Stimulated activated CD4-positive, alpha-beta T cell treated with anti-CD3 and anti-CD28 coated beads, Interleukin-2, amount 100 ng/mL, for 48 hours (primary cell): ENCODE results near the gene CHRNE.

Source experiments
- DNase-seq, 2 donors: peaks; one replicate each; pipeline ENCODE4 v3.0.0-alpha.2; 2020

The CHRNE gene

DNA sequence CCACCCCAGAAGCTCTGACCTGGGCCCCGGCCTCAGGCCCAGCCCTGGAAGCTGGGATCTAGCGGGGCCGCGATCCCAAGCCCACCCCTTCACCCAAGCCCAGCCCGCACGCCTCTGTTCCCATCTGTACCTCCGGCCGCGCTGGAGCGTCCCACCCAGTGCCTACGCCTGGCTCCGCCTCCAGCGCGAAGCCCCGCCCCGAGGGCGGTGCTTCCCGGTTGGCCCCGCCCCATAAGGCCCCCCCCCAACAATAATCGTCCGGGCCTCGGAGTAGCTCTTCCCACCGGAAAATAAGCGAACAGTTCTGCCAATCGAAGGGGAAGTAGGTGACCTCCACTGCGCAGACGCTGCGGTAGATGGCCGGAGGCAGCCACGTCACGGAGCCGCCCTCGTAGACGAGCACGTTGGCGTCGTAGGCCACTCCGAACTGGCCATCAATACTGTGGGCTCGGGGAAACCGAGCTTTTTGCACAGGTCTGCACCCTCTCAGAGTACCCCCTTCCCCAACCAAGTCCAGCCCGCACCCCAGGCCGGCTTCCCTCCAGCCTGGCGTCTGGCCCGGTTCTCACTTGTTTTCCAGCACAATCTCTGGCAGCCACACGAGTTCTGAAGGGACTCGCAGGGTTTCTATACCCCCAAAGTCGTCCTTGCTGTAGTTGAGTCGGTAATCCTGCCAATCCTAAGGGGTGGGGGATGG, 1.1 kb downstream of the CHRNE start:
- DNase-seq = no peak

DNA sequence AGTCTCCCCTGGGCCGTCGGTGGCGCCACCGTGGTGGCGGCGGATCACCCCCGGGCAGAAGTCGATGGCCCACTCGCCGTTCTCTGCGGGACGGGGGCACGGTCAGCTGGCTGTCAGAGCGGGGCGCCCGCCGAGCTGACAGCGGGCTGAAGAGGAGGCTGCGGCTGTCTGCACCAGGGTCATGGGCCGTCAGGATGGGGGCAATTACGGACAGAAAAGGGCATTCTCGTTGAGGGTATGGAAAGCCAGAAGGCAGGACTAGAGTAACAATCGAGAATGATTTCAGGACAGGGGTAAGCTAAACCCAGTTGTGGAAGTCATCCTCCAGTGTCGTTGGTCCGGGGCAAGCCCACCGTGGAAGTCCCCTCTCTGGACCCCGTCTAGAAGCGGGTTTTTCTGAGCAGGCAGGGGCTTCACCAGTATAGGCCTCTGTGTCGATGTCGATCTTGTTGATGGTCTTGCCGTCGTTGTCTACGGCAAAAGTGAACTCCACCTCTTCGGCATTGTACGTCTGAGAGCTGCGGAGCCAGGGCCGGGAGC, 1.7 kb downstream of the CHRNE start:
- no peak for DNase-seq

DNA sequence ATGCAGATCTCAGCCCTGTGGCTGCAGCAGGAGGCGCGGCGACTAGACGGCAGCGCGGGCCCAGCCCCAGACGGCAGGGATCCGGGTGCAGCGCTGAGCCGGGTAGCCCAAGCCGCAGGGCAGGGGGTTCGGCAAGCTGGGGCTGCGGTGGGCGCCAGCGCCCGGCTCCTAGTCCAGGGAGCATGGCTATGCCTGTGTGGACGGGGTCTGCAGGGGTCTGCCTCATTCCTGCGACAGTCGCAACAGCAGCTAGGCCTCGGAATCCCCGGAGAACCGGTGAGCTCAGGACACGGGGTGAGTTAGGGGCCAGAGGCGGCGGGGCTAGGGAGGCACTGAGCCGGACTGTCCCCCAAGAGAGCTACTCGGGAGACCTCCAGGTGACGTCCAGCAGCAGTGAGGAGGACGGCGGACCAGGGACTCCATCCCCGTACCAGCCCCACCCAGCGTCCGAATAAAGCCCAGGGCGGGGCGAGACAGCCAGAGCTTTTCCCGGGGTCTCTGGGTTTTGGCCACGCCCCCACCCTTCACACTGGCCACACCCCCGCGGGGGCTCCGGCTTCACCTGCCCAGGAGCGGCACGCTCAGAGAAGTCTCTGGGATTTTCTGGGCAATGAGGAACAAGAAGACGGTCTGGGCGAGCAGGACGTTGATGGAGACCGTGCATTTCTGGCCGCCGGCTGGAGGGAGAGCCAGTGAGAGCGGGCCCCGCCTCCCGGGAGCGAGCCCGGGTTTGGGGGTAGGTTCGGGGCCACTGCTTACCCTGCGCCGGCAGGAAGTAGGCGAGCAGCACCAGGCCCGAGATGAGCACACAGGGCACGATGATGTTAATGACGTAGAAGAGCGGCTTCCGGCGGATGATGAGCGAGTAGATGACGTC, 2.4 kb downstream of the CHRNE start:
- peak in 1 of 2 donors; percentile 41 for DNase-seq

DNA sequence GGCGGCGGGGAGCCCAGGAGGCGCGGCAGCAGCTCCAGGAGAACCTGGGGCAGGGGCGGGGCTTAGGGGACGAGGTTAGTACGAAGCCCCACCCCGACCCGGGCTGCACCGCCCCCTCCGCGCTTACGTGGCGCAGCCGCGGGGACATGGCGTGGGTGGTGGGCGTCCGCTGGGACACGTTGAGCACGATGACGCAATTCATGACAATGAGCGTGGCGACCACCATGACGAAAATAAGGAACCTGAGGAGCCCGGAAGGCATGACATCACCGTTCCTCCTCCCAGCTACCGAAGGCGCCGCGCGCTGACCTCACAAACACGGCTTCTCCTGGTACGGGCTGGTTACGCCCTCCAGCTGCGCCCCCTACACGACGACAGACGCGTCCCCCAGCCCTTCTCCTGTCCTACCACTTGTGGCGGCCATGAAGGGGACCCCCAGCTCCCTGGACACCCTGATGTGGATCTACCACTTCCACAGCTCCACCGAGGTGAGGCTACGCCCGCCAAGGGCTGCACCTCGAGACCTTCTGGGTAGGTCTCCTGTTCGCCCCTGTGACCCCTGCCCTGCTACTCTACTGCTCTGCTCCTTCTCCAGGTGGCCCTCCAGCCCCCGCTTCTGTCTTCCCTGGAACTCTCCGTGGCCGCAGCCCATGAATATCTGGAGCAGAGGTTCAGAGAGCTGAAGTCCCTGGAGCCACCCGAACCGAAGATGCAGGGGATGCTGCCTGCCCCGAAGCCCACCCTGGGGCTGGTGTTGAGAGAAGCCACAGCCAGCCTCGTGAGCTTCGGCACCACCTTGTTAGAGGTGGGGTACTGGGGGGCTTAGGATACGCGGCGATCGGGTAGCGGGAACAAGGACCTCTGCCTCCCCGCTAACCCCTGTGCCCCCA, 3.3 kb downstream of the CHRNE start, which contains the start of gene C17orf107:
Gene C17orf107, plus strand, starts transcription at position 196 of the 890 bp plus-strand sequence. Its CDS starts 227 bp downstream, at position 423.
- DNase-seq = peak; percentile 93 to 95

DNA sequence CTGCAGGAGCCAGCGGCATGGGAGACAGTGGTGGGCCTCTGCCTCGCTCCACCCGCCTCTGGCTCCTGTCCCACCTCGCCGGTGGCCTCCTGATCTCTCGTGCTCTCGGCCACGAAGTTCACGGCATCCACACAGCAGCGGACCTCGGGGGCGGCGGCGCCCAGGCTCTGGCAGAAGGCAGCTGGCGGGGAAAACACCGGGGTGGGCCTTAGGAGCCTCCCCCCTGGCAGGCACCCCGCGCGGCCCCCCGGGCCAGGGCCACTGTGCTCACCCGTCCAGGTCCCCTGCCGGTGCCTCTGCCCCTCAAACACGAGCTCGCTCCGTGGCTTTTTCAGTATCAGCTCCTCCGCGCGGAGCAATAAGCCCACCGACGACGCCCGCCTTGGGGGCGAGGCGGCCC, 4.0 kb downstream of the CHRNE start:
- no peak for DNase-seq

DNA sequence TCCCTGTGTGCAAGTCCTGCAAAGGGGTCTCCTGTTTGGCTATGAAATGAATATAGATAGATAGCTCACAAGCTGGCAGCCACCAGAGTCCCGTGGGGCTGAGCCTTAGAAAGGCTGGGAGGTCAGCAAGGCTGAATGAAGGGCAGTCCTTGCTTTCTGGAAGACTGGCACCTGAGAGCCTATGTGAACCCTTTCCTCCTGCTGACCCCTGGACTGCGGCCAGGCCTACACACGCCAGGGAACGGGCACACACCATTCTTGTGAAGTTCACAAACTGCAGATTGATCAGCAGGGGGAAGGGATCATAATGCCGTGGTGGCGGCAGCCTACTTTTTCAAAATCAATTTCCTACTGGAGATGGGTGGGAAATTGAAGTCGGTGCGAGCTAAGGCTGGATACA, 4.5 kb downstream of the CHRNE start:
- DNase-seq = no peak

DNA sequence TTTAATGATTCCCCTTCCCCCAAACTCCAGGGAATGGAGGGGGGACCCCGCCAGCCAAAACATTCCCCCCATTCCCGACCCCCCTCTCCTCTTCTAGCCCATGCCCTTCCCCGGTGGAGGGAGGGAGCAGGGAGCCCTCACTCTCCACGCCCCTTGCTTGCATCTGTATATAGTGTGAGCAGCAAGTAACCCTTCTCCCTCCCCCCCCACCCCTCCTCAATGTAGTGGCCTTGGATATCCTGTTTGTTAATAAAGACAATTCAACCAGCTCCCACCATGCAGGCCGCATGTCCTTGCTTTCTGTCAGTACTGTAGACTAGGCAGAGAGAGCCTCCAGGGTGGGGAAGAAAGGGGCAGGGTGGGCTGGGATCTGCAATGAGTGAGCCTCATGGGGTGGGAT, 5.1 kb downstream of the CHRNE start:
- no peak for DNase-seq

DNA sequence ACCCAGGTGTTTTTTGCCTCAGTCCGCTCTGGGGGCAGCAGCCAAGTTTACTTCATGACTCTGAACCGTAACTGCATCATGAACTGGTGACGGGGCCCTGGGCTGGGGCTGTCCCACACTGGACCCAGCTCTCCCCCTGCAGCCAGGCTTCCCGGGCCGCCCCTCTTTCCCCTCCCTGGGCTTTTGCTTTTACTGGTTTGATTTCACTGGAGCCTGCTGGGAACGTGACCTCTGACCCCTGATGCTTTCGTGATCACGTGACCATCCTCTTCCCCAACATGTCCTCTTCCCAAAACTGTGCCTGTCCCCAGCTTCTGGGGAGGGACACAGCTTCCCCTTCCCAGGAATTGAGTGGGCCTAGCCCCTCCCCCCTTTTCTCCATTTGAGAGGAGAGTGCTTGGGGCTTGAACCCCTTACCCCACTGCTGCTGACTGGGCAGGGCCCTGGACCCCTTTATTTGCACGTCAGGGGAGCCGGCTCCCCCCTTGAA, 5.7 kb downstream of the CHRNE start:
- no peak for DNase-seq

DNA sequence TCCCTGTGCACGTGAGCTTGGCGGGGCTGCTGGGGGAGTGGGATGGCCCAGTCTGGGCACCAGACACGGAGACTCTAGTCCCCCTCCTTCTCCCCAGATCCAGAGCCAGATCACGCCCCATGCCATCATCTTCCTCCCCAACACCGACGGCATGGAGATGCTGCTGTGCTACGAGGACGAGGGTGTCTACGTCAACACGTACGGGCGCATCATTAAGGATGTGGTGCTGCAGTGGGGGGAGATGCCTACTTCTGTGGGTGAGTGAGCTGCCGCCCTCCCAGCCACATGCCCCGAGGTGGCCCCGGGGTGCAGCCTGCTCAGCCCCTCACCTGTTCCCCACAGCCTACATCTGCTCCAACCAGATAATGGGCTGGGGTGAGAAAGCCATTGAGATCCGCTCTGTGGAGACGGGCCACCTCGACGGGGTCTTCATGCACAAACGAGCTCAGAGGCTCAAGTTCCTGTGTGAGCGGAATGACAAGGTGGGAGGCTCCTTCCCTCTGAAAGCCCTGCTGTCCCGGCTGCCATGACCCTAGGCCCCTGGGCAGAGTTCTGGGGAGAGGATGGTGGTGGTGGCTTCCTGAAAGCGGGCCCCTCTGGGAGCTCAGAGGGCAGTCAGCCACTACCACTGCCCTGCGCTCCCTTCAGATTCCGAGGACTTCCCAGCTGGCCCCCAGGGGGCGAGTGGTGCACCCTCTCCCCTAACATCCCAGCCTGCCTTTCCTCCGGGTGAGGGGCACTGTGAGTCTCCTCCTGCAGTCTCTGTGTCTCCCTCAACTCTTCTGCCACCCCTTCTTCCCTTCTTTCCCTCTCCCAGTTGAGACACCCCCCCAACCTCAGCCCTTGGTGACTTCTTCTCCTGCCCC, 6.3 kb downstream of the CHRNE start:
- DNase-seq = no peak

DNA sequence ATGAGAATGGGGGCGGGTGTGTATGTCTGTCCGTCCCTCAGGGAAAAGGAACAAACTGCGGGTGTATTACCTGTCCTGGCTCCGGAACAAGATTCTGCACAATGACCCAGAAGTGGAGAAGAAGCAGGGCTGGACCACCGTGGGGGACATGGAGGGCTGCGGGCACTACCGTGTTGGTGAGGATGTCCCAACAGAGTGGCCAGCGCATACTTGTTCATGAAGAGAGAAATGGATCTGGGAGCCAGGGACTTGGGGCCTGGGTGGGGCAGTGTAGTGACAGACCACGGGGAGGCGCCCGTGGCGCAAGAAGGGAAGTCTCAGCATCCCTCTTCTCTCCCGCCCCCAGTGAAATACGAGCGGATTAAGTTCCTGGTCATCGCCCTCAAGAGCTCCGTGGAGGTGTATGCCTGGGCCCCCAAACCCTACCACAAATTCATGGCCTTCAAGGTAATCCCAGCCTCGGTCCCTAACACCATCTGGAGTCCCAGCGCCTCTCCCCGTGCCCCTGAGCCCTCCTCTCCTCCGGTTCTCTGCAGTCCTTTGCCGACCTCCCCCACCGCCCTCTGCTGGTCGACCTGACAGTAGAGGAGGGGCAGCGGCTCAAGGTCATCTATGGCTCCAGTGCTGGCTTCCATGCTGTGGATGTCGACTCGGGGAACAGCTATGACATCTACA, 7.1 kb downstream of the CHRNE start:
- DNase-seq = no peak

DNA sequence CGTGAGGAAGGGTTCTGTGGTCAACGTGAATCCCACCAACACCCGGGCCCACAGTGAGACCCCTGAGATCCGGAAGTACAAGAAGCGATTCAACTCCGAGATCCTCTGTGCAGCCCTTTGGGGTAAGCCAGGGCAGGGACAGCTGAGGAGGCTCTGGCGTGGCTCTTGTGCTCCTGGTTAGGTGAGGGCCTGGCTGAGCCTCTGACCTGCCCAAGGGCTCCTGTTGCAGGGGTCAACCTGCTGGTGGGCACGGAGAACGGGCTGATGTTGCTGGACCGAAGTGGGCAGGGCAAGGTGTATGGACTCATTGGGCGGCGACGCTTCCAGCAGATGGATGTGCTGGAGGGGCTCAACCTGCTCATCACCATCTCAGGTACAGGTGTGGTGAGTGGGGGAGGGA, 7.8 kb downstream of the CHRNE start:
- no peak for DNase-seq

DNA sequence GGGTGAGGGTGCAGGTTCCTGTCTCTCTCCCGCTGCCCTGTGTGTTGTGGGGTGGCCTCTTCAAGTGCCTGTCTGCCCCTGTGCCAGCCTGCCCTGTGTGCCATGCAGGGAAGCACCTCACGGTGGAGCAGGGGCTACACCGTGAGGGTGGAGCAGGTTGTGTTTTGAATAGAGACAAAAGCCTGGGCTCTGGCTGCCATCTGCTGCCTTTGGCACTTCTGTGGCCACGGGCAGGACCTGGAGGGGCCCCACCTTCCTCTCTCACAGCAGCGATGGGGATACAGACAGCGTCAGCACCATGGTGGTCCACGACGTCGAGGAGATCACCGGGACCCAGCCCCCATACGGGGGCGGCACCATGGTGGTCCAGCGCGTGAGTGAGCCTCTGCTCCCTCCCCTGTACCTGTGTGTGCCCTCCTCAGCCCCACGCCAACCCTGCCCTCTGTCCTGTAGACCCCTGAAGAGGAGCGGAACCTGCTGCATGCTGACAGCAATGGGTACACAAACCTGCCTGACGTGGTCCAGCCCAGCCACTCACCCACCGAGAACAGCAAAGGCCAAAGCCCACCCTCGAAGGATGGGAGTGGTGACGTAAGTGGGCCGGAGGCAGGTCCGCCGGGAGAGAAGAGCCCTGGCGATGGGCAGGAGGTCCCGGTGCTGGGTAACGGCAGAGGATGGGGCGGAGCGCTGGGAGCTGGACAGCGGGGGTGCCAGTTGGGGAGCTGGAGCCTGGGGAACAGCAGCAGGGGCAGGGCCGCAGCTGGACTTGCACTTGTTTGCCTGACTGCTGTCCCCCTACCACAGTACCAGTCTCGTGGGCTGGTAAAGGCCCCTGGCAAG, 9.0 kb downstream of the CHRNE start:
- DNase-seq = no peak

DNA sequence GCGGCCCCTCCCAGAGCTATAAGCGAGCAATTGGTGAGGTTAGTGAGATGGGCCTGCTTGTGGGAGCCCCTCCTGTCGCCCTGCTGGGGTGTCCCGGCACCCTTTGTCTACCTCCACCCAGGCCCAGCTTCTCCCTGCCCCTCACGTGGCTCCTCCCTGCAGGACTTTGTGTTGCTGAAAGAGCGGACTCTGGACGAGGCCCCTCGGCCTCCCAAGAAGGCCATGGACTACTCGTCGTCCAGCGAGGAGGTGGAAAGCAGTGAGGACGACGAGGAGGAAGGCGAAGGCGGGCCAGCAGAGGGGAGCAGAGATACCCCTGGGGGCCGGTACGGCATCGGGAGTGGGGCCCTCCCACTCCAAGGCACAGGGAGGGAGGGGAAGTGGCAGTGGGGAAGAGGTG, 9.6 kb downstream of the CHRNE start:
- DNase-seq = no peak

DNA sequence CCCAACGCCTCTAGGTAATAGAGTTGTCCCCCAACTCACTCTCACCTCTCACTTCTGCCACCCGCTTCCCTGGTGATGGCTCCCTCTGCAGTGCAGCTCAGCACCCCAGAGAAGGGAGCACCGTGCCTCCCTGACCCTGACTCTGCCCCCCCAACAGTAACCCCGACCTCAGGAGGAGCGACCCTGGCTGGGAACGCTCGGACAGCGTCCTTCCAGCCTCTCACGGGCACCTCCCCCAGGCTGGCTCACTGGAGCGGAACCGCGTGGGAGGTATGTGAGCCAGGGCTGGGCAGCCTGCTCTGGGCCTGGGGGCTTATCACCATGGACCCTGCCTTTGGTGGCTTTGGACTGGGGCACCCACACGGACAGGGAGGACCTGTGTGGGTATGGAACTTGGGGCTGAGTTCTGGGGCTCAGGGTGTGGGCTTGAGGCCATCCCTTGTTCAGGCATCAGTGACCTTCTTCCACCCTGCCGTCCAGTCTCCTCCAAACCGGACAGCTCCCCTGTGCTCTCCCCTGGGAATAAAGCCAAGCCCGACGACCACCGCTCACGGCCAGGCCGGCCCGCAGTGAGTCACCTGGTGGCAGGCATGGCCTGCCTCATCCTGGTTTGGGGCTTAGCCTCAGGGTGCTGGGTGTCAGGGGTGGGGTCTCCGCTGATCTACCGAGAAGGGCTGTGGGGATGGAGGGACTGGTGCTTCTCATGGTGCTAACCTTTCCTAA, 10.2 kb downstream of the CHRNE start:
- DNase-seq = no peak

DNA sequence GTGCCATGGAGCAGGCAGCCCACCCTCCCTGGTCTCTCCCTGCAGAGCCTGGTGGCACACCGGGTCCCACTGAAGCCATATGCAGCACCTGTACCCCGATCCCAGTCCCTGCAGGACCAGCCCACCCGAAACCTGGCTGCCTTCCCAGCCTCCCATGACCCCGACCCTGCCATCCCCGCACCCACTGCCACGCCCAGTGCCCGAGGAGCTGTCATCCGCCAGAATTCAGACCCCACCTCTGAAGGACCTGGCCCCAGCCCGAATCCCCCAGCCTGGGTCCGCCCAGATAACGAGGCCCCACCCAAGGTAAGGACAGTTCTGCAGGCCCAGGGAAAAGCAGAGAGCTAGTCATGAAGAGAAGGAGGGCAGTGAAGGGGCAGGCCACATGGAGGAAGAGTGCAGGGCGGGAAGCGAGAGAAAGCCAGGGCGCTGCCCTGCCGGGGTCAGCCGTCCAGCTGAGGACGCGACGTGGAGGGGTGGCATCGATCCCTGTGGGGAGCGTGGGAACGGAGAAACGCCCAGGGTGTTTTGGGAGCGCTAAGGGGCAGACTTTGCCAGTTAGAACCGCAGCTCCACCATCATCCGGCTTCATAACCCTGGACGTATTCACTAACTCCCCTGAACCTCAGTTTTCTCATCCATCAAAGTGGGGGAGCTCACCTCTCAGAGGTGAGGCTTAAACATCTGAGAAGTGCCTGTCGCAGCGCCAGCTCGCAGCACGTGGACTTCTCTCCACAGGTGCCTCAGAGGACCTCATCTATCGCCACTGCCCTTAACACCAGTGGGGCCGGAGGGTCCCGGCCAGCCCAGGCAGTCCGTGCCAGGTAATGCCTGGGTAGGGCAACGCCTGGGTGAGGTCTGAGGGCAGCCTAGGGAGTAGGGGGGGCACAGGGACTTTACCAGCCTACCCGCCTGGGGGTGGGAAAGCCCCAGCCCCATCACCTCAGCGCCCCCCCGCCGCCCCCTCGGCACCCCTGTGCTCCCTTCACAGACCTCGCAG, 11.2 kb downstream of the CHRNE start:
- no peak for DNase-seq

DNA sequence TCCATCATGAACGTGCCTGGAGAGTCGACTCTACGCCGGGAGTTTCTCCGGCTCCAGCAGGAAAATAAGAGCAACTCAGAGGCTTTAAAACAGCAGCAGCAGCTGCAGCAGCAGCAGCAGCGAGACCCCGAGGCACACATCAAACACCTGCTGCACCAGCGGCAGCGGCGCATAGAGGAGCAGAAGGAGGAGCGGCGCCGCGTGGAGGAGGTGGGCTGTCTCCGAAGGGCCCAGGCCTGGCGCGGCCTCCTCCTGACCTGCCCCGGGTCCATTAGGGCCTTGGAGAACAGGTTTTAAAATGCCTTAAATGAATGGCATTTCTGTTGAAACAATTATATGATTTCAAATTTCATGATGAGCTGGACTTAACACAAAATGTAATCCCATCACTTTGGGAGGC, 15.3 kb downstream of the CHRNE start:
- no peak for DNase-seq

DNA sequence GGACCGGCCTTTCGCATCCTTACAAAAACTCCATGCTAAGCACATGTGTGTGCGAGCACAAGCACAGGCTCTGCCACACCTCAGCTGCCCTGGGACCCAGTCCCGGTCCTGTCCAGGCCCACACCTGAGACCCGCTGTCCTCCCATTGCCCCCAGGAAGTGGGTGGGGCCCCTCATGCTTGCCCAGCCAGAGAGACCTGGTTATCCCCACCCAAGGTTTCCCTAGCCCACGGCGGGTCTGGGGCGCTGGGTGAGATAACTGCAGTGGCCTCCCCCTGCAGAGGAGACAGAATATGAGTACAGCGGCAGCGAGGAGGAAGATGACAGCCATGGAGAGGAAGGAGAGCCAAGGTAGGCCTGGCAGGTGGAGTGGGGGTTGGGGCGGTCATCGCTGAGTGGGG, 16.1 kb downstream of the CHRNE start:
- DNase-seq = no peak

DNA sequence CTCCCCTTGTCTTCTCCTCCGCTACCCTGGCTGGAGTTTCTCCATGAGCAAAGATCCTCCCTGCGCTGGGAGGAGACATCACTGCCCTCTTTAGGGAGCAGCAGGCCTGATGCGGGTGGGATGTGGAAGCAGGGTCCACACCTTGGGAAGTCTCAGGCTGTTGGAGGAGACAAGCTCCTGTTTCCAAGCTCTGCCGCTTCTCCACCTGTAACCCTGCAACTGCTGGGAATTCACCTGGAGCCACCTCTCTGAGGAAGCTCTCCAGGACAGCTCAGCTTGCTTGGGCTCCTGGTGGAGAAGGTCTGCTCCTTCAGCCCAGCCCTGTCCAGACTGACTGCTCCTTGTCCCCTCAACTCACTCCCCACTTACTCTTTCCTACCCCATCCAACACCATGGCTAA, 18.4 kb downstream of the CHRNE start:
- no peak for DNase-seq
